A549 (cell line): Measurements from ENCODE around the gene PCNT. TPM values are rescaled to one million over a fixed set of nuclear protein-coding genes. Genes with fewer than 3 reads are reported as not detected.

Source experiments
- ATAC-seq, 2 experiments: fragments of 200-7000 bp in 1 of 2; fragments of >200 bp in 1 of 2; cut with Nextera tagmentation in 1 of 2; cut with Tn5 transposase in 1 of 2; 3 replicates each; pipeline versions ENCODE4 v1.8.0 to v1.9.1; 2018 to 2020; ENCODE audit warnings: mild to moderate bottlenecking in 1 of 2, moderate library complexity in 1 of 2
- CTCF ChIA-PET: fragments of 300-600 bp; sonication (Branson Sonifier 250); formaldehyde crosslinking; extraction: SDS; loops from one replicate; lab custom pipeline; 2021; ENCODE audit warnings: antibody characterized with exemption, inconsistent platforms; lab: Yijun Ruan, JAX
- POLR2A ChIA-PET: fragments of 350-600 bp; formaldehyde crosslinking; extraction: SDS; loops from one replicate; lab custom pipeline; 2021; ENCODE audit warnings: antibody characterized with exemption, inconsistent platforms; lab: Yijun Ruan, JAX
- DNase-seq, 2 experiments: peaks; one replicate each; pipeline versions ENCODE4 v3.0.0 to v3.0.0-alpha.2; 2011 to 2016; ENCODE audit warnings: low read depth in 1 of 2, low spot score in 1 of 2
- FAIRE-seq: peaks from 2 replicates; lab custom pipeline; 2011; peaks lifted over from hg19 to GRCh38; lab: Jason Lieb, UNC
- H3K27ac ChIP-seq, 2 experiments: fragments of >200 bp; sonication (Bioruptor Twin); formaldehyde crosslinking; 3 replicates each; pipeline ENCODE4 v1.5.1; 2016 to 2017
- H3K4me1 ChIP-seq: fragments of >200 bp; sonication (Bioruptor Twin); formaldehyde crosslinking; 3 replicates; pipeline ENCODE4 v1.6.1; 2016
- H3K4me2 ChIP-seq: fragments of >200 bp; sonication (Bioruptor Twin); formaldehyde crosslinking; 3 replicates; pipeline ENCODE4 v1.6.1; 2016
- H3K4me3 ChIP-seq: fragments of >200 bp; sonication (Bioruptor Twin); formaldehyde crosslinking; 3 replicates; pipeline ENCODE4 v1.5.1; 2016
- H3K9me3 ChIP-seq: fragments of >200 bp; sonication (Bioruptor Twin); formaldehyde crosslinking; 3 replicates; pipeline ENCODE4 v1.6.1; 2016
- CEBPB ChIP-seq, 2 experiments: fragments of >200 bp in 1 of 2; sonication (Bioruptor Twin) in 1 of 2; formaldehyde crosslinking in 1 of 2; IDR thresholded peaks; 2 replicates each; pipeline ENCODE4 v1.6.1; 2012 to 2016
- CHD2 ChIP-seq: fragments of 150-350 bp; IDR thresholded peaks from 2 replicates; pipeline ENCODE4 v1.6.1; 2014; ENCODE audit warnings: low read length; ENCODE audit not compliant: partially characterized antibody
- CHD4 ChIP-seq: fragments of 200-600 bp; sonication (generic); IDR thresholded peaks from 2 replicates; pipeline ENCODE4 v1.6.1; 2016; ENCODE audit warnings: antibody characterized with exemption, mild to moderate bottlenecking, borderline replicate concordance
- EHMT2 ChIP-seq: fragments of 200-600 bp; sonication (generic); IDR thresholded peaks from 2 replicates; pipeline ENCODE4 v1.6.1; 2016; ENCODE audit warnings: antibody characterized with exemption, low read depth, mild to moderate bottlenecking, moderate library complexity
- ESRRA ChIP-seq: fragments of 150-350 bp; IDR thresholded peaks from 2 replicates; pipeline ENCODE4 v1.6.1; 2014; ENCODE audit warnings: mild to moderate bottlenecking, low read length, borderline replicate concordance
- FOSB ChIP-seq: fragments of 250-450 bp; sonication (Bioruptor Pico); IDR thresholded peaks from 2 replicates; pipeline ENCODE4 v1.5.0; 2020; ENCODE audit warnings: mild to moderate bottlenecking, moderate library complexity
- HOXB13 ChIP-seq: fragments of 250-450 bp; sonication (Bioruptor Pico); IDR thresholded peaks from 2 replicates; pipeline ENCODE4 v1.5.0; 2020; ENCODE audit warnings: low read depth, mild to moderate bottlenecking, moderate library complexity
- HOXB5 ChIP-seq: fragments of 250-450 bp; sonication (Bioruptor Pico); IDR thresholded peaks from 2 replicates; pipeline ENCODE4 v1.5.0; 2020; ENCODE audit warnings: mild to moderate bottlenecking, moderate library complexity
- JUN ChIP-seq, 2 experiments: fragments of >200 bp; sonication (Bioruptor Twin); formaldehyde crosslinking; IDR thresholded peaks; 2 replicates in 1 of 2; 3 replicates in 1 of 2; pipeline ENCODE4 v1.6.1; 2016 to 2017
- KDM1A ChIP-seq: fragments of 200-600 bp; sonication (generic); IDR thresholded peaks from 2 replicates; pipeline ENCODE4 v1.6.1; 2016; ENCODE audit warnings: low read depth, mild to moderate bottlenecking
- MAZ ChIP-seq: fragments of 150-350 bp; IDR thresholded peaks from 2 replicates; pipeline ENCODE4 v1.6.1; 2014; ENCODE audit warnings: antibody characterized with exemption, low read depth, low read length, borderline replicate concordance
- MYC ChIP-seq: IDR thresholded peaks from 2 replicates; pipeline ENCODE4 v1.6.1; 2012; ENCODE audit warnings: mild to moderate bottlenecking, inconsistent platforms, low read length, improper control_type of control experiment, borderline replicate concordance
- NR3C1 ChIP-seq: fragments of >200 bp; sonication (Bioruptor Twin); formaldehyde crosslinking; IDR thresholded peaks from 3 replicates; pipeline ENCODE4 v1.6.1; 2017
- POLR2A ChIP-seq: IDR thresholded peaks from 2 replicates; pipeline ENCODE4 v1.6.1; 2012; ENCODE audit warnings: mild to moderate bottlenecking, low read length
- RARB ChIP-seq: fragments of 250-450 bp; sonication (Bioruptor Pico); IDR thresholded peaks from 2 replicates; pipeline ENCODE4 v1.8.0; 2021; ENCODE audit warnings: mild to moderate bottlenecking, moderate library complexity
- RCOR1 ChIP-seq: fragments of 150-350 bp; IDR thresholded peaks from 2 replicates; pipeline ENCODE4 v1.6.1; 2014; ENCODE audit warnings: antibody characterized with exemption, low read length, low read depth
- ZFP36 ChIP-seq: fragments of 450-650 bp; IDR thresholded peaks from 2 replicates; pipeline ENCODE4 v1.6.1; 2014; ENCODE audit warnings: borderline replicate concordance; ENCODE audit not compliant: partially characterized antibody
- ZSCAN20 ChIP-seq: fragments of 250-450 bp; sonication (Bioruptor Pico); IDR thresholded peaks from 2 replicates; pipeline ENCODE4 v1.8.0; 2022; ENCODE audit warnings: mild to moderate bottlenecking, moderate library complexity
- WGBS: methylation state at CpG from one replicate; pipeline ENCODE4 v1.1.6; 2017; ENCODE audit errors: missing lambda C conversion rate; 5-methylcytosine and 5-hydroxymethylcytosine counted together
- polyA plus RNA-seq, 4 experiments: library from polyadenylated mRNA; depleted of rRNA in 3 of 4; stranded (reverse); fragments of >200 nt; fragmentation: RNase III in 1 of 4; extraction: RNeasy Plus Mini Kit Qiagen cat#74134 plus additional on column Dnase treatment in 1 of 4; gene quantifications; 2 replicates in 3 of 4; 3 replicates in 1 of 4; pipeline ENCODE4 v1.2.3, GENCODE V29; 2011 to 2017
- TF ChIP-seq, protein P1 (sequence below): IDR thresholded peaks from 2 replicates; pipeline ENCODE4 v1.6.1; 2012
- TF ChIP-seq, protein P2 (sequence below): fragments of >200 bp; sonication (Bioruptor Twin); formaldehyde crosslinking; IDR thresholded peaks from 2 replicates; pipeline ENCODE4 v1.6.1; 2016
- TF ChIP-seq, protein P3 (sequence below): fragments of >200 bp; sonication (Bioruptor Twin); formaldehyde crosslinking; IDR thresholded peaks from 3 replicates; pipeline ENCODE4 v1.5.1; 2016
- TF ChIP-seq, protein P4 (sequence below): fragments of 250-450 bp; sonication (Bioruptor Pico); IDR thresholded peaks from 2 replicates; pipeline ENCODE4 v1.5.0; 2021; ENCODE audit warnings: mild to moderate bottlenecking, moderate library complexity, borderline replicate concordance
- TF ChIP-seq, protein P5 (sequence below): fragments of 200-600 bp; sonication (generic); IDR thresholded peaks from 2 replicates; pipeline ENCODE4 v1.6.1; 2016; ENCODE audit warnings: antibody characterized with exemption, mild to moderate bottlenecking, moderate library complexity

Gene PCNT
- polyA plus RNA-seq, 2 of the 4 experiments (the other 2 are of a cell fraction), result 11.1 to 14.6 TPM

DNA sequence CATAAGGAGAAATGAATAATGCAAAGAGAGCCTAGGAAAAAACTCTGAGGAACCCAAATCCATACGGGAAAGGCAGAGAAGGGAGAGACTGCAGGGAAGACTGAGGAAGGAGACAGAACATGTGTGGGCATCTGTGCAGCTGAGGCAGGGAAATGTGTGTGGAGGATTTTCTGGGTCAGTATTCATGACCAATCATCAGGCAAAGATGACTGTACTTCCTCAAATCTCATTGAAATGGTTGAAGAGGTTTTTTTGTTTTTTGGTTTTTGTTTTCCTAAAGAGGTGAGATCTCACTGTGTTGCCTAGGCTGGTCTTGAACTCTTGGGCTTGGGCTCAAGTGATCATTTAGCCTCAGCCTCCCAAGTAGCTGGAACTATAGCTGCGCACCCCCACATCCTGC lies 150.4 kb downstream of the PCNT start:
- DNase-seq, result no peak
- H3K4me2 ChIP-seq, result no peak overlapping the region
- H3K9me3 ChIP-seq, result no peaks in the 10 kb centered on the region
- TF ChIP-seq ZFP36, result no peak
- no peaks in the 10 kb centered on the region for H3K4me1 ChIP-seq
- CTCF ChIA-PET, result no interaction called here
- POLR2A ChIA-PET, result no interaction called here
- ATAC-seq, result no peak
- no peak overlapping the region for H3K4me3 ChIP-seq
- 96% methylated on average over 1 of the region's 2 CpGs for WGBS
- H3K27ac ChIP-seq, result no peak overlapping the region
- FAIRE-seq, result no peak

DNA sequence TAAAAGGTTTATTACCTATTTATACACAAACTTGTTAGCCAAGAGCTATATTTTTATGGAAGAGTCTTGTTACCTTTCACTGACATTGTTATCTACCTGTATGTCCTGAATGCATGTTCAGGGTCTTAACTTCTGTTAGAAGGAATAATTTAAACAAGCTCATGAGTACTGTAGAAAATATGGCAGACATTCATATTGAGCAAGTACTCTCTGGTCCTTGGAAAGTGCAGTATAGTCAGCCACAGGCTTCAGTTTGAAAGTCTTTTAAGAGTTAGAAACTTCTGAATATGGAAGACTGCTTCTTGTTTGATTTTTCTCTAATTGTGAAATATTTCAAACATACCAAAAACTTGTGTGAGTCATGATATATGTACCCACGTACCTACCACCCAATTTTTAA lies 151.3 kb downstream of the PCNT start:
- CTCF ChIA-PET, result no interaction called here
- POLR2A ChIA-PET, result no interaction called here
- no peak overlapping the region for H3K4me2 ChIP-seq
- no peak for ATAC-seq
- no peak for TF ChIP-seq ZSCAN20 (CRISPR knock-in tag)
- no peak for TF ChIP-seq POLR2A
- no peak for TF ChIP-seq CHD4
- TF ChIP-seq HOXB13, result no peak
- no peak for TF ChIP-seq KDM1A
- no peak for TF ChIP-seq HOXB5
- TF ChIP-seq, protein P1, sequence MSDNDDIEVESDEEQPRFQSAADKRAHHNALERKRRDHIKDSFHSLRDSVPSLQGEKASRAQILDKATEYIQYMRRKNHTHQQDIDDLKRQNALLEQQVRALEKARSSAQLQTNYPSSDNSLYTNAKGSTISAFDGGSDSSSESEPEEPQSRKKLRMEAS, result no peak
- TF ChIP-seq NR3C1, result no peak
- TF ChIP-seq EHMT2, result no peak
- TF ChIP-seq, protein P2, sequence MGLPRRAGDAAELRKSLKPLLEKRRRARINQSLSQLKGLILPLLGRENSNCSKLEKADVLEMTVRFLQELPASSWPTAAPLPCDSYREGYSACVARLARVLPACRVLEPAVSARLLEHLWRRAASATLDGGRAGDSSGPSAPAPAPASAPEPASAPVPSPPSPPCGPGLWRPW, result no peak
- TF ChIP-seq, protein P3, sequence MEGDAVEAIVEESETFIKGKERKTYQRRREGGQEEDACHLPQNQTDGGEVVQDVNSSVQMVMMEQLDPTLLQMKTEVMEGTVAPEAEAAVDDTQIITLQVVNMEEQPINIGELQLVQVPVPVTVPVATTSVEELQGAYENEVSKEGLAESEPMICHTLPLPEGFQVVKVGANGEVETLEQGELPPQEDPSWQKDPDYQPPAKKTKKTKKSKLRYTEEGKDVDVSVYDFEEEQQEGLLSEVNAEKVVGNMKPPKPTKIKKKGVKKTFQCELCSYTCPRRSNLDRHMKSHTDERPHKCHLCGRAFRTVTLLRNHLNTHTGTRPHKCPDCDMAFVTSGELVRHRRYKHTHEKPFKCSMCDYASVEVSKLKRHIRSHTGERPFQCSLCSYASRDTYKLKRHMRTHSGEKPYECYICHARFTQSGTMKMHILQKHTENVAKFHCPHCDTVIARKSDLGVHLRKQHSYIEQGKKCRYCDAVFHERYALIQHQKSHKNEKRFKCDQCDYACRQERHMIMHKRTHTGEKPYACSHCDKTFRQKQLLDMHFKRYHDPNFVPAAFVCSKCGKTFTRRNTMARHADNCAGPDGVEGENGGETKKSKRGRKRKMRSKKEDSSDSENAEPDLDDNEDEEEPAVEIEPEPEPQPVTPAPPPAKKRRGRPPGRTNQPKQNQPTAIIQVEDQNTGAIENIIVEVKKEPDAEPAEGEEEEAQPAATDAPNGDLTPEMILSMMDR, result no peak
- no peak for TF ChIP-seq JUN (IDR thresholded peaks at IDR 0.05)
- no peak for TF ChIP-seq ESRRA
- TF ChIP-seq FOSB (CRISPR knock-in tag), result no peak
- TF ChIP-seq MYC, result no peak
- no peak for TF ChIP-seq RCOR1
- TF ChIP-seq CHD2, result no peak
- TF ChIP-seq, all 56 proteins: peak for 0
- no peak overlapping the region for H3K4me3 ChIP-seq
- no peaks in the 10 kb centered on the region for H3K4me1 ChIP-seq
- no peaks in the 10 kb centered on the region for H3K9me3 ChIP-seq
- DNase-seq (no peak), FAIRE-seq (no peak)
- WGBS, result 87% methylated on average over 1 of the region's 1 CpG
- no peak overlapping the region for H3K27ac ChIP-seq

DNA sequence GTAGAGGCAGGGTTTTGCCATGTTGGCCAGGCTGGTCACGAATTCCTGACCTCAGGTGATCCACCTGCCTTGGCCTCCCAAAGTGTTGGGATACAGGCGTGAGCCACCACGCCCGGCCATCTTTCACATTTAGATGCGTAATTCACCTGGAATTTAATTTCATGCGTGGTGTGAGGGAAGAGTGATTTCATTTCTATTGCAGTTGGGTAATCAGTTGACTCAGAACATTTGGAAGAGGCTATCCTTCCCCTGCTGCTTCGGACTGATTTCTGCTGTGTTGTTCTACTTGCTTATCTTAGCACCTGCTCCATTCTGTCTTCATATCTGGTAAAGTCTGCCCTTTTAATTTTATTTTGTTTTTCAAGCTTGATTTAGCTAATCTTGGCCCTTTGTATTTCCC lies 153.8 kb downstream of the PCNT start:
- Histone ChIP-seq H3K4me3 (no peak overlapping the region), H3K27ac (no peak overlapping the region), H3K4me2 (no peak overlapping the region), H3K4me1 (no peaks in the 10 kb centered on the region), H3K9me3 (no peaks in the 10 kb centered on the region)
- ATAC-seq (no peak), DNase-seq (no peak), FAIRE-seq (no peak)
- 91% methylated on average over 7 of the region's 7 CpGs for WGBS
- POLR2A ChIA-PET, result no interaction called here
- TF ChIP-seq, protein P4, sequence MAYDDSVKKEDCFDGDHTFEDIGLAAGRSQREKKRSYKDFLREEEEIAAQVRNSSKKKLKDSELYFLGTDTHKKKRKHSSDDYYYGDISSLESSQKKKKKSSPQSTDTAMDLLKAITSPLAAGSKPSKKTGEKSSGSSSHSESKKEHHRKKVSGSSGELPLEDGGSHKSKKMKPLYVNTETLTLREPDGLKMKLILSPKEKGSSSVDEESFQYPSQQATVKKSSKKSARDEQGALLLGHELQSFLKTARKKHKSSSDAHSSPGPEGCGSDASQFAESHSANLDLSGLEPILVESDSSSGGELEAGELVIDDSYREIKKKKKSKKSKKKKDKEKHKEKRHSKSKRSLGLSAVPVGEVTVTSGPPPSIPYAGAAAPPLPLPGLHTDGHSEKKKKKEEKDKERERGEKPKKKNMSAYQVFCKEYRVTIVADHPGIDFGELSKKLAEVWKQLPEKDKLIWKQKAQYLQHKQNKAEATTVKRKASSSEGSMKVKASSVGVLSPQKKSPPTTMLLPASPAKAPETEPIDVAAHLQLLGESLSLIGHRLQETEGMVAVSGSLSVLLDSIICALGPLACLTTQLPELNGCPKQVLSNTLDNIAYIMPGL (CRISPR knock-in tag), result no peak
- no peak for TF ChIP-seq RARB (CRISPR knock-in tag)
- TF ChIP-seq, protein P1, result no peak
- TF ChIP-seq, protein P5, sequence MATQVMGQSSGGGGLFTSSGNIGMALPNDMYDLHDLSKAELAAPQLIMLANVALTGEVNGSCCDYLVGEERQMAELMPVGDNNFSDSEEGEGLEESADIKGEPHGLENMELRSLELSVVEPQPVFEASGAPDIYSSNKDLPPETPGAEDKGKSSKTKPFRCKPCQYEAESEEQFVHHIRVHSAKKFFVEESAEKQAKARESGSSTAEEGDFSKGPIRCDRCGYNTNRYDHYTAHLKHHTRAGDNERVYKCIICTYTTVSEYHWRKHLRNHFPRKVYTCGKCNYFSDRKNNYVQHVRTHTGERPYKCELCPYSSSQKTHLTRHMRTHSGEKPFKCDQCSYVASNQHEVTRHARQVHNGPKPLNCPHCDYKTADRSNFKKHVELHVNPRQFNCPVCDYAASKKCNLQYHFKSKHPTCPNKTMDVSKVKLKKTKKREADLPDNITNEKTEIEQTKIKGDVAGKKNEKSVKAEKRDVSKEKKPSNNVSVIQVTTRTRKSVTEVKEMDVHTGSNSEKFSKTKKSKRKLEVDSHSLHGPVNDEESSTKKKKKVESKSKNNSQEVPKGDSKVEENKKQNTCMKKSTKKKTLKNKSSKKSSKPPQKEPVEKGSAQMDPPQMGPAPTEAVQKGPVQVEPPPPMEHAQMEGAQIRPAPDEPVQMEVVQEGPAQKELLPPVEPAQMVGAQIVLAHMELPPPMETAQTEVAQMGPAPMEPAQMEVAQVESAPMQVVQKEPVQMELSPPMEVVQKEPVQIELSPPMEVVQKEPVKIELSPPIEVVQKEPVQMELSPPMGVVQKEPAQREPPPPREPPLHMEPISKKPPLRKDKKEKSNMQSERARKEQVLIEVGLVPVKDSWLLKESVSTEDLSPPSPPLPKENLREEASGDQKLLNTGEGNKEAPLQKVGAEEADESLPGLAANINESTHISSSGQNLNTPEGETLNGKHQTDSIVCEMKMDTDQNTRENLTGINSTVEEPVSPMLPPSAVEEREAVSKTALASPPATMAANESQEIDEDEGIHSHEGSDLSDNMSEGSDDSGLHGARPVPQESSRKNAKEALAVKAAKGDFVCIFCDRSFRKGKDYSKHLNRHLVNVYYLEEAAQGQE, result no peak
- no peak for TF ChIP-seq MAZ
- no peak for TF ChIP-seq CEBPB (IDR thresholded peaks at IDR 0.05)
- no peak for TF ChIP-seq KDM1A
- TF ChIP-seq CHD2, result no peak
- CTCF ChIA-PET, result interaction anchor here (0.7 to 1.1 kb wide), 2 partner anchors 320 to 447 kb away, joined by 3 to 4 read pairs; no protein-coding TSS in a partner anchor
